OCI-LY3 (cell line): ENCODE measurements around the gene JMJD8.
A peak's percentile ranks its signal among the peaks of the same experiment; 100 is the strongest.

Source experiments
- H2AFZ ChIP-seq: fragments of 200-600, 300-600 bp; shearing (Covaris generic); 2 replicates; pipeline ENCODE4 v1.6.0; 2014; ENCODE audit warnings: antibody characterized with exemption, low read depth, low read length
- H3K27ac ChIP-seq: fragments of 200-600, 300-600 bp; sonication (generic); 2 replicates; pipeline ENCODE4 v1.5.1; 2014; ENCODE audit warnings: mild to moderate bottlenecking, low read length, moderate library complexity, mixed read lengths
- H3K27me3 ChIP-seq: fragments of 200-600, 300-600 bp; sonication (generic); 2 replicates; pipeline ENCODE4 v1.6.1; 2014; ENCODE audit warnings: low read depth, low read length, mixed read lengths
- H3K36me3 ChIP-seq: fragments of 200-600, 300-600 bp; sonication (generic); replicated peaks from 2 replicates; pipeline ENCODE3; 2014; ENCODE audit warnings: low read depth, low read length, mixed read lengths
- H3K4me1 ChIP-seq: fragments of 300-600, 200-600 bp; sonication (generic); 2 replicates; pipeline ENCODE4 v1.6.1; 2014; ENCODE audit warnings: low read length, mixed read lengths
- H3K4me2 ChIP-seq: fragments of 200-600, 300-600 bp; sonication (generic); 2 replicates; pipeline ENCODE4 v1.6.1; 2014; ENCODE audit warnings: low read length, mixed read lengths
- H3K4me3 ChIP-seq: fragments of 300-600, 200-600 bp; sonication (generic); 2 replicates; pipeline ENCODE4 v1.5.1; 2014; ENCODE audit warnings: antibody characterized with exemption, mild to moderate bottlenecking, low read length, moderate library complexity
- H3K79me2 ChIP-seq: fragments of 300-600, 200-600 bp; shearing (Covaris generic); 2 replicates; pipeline ENCODE4 v1.6.1; 2014; ENCODE audit warnings: mild to moderate bottlenecking, low read length, mixed read lengths
- H3K9ac ChIP-seq: fragments of 300-600, 200-600 bp; shearing (Covaris generic); 2 replicates; pipeline ENCODE4 v1.6.0; 2014; ENCODE audit warnings: mild to moderate bottlenecking, low read length, moderate library complexity
- H3K9me3 ChIP-seq: fragments of 200-600, 300-600 bp; shearing (Covaris generic); 2 replicates; pipeline ENCODE4 v1.6.1; 2014; ENCODE audit warnings: low read length, mixed read lengths; ENCODE audit not compliant: insufficient read depth
- H4K20me1 ChIP-seq: fragments of 200-600, 300-600 bp; sonication (generic); 2 replicates; pipeline ENCODE4 v1.6.1; 2016; ENCODE audit warnings: low read length, mixed read lengths; ENCODE audit not compliant: insufficient read depth
- CTCF ChIP-seq: fragments of 200-600, 300-600 bp; sonication (generic); IDR thresholded peaks from 2 replicates; pipeline ENCODE4 v1.5.1; 2014; ENCODE audit warnings: antibody characterized with exemption, low read length, low read depth
- EZH2phosphoT487 ChIP-seq: fragments of 200-600 bp; shearing (Covaris generic); IDR thresholded peaks from 2 replicates; pipeline ENCODE4 v1.6.1; 2018; ENCODE audit warnings: antibody characterized with exemption, mixed run types, low read depth

JMJD8 gene

GRCh38 chr16:723695-724094 lies 39.6 kb upstream of the JMJD8 start:
- H3K27ac ChIP-seq, result no peak overlapping the region
- peaks cover 5% of the 10 kb centered on the region; the same call in 1 of the 2 replicates for H3K79me2 ChIP-seq
- no peak overlapping the region for H3K4me2 ChIP-seq
- peaks cover 26% of the 10 kb centered on the region for H3K4me1 ChIP-seq
- no peak overlapping the region for H3K9ac ChIP-seq
- H3K36me3 ChIP-seq, result peaks cover 3% of the 10 kb centered on the region
- no peaks in the 10 kb centered on the region for H3K27me3 ChIP-seq
- TF ChIP-seq EZH2phosphoT487 (no peak), CTCF (no peak)
- H3K9me3 ChIP-seq, result no peaks in the 10 kb centered on the region
- peaks cover 4% of the 10 kb centered on the region; the same call in 1 of the 2 replicates for H4K20me1 ChIP-seq
- H2AFZ ChIP-seq, result no peak overlapping the region
- H3K4me3 ChIP-seq, result no peak overlapping the region

- Histone ChIP-seq H3K27me3 (no peaks in the 10 kb centered on the region), H3K36me3 (peaks cover 3% of the 10 kb centered on the region), H3K9me3 (no peaks in the 10 kb centered on the region), H4K20me1 (peaks cover 4% of the 10 kb centered on the region; the same call in 1 of the 2 replicates), H3K4me1 (peaks cover 23% of the 10 kb centered on the region), H3K9ac (no peak overlapping the region), H3K27ac (no peak overlapping the region), H3K4me3 (no peak overlapping the region), H3K79me2 (peaks cover 5% of the 10 kb centered on the region; the same call in 1 of the 2 replicates), H2AFZ (no peak overlapping the region), H3K4me2 (no peak overlapping the region)
- TF ChIP-seq CTCF (no peak), EZH2phosphoT487 (no peak)
These were observed 38.9 kb upstream of the JMJD8 start for GRCh38 chr16:722835-723633.

GRCh38 chr16:721765-722540 lies 37.8 kb upstream of the JMJD8 start:
- Histone ChIP-seq H3K79me2 (peaks cover 5% of the 10 kb centered on the region; the same call in 1 of the 2 replicates), H4K20me1 (peaks cover 4% of the 10 kb centered on the region; the same call in 1 of the 2 replicates), H3K9ac (no peak overlapping the region), H3K4me2 (peak overlapping the region; percentile 98), H3K27ac (peak overlapping the region; percentile 76; the same call in 1 of the 2 replicates), H3K9me3 (no peaks in the 10 kb centered on the region), H3K4me1 (peaks cover 23% of the 10 kb centered on the region), H3K4me3 (peak overlapping the region; percentile 92), H3K27me3 (no peaks in the 10 kb centered on the region), H2AFZ (no peak overlapping the region), H3K36me3 (peaks cover 3% of the 10 kb centered on the region)
- no peak for TF ChIP-seq EZH2phosphoT487
- TF ChIP-seq CTCF, result no peak
